Karpas-422 (cell line): ENCODE data around the gene NGF. TPM values are rescaled to one million over a fixed set of nuclear protein-coding genes. Genes with fewer than 3 reads are reported as not detected.
A peak's percentile ranks its signal among the peaks of the same experiment; 100 is the strongest.
"Not testable (repeated sequence)": the region's sequence is repeated elsewhere in the genome, so short reads cannot be mapped to it uniquely, and the experiment has no call there.

Source experiments
- DNase-seq: peaks from one replicate; pipeline ENCODE4 v3.0.0-alpha.2; 2015
- H2AFZ ChIP-seq: fragments of 200-600 bp; sonication (generic); 2 replicates; pipeline ENCODE4 v1.6.1; 2014; ENCODE audit warnings: antibody characterized with exemption, low read length, mixed read lengths
- H3K27ac ChIP-seq: fragments of 200-600 bp; sonication (generic); 2 replicates; pipeline ENCODE4 v1.5.1; 2014; ENCODE audit warnings: mild to moderate bottlenecking, low read length, moderate library complexity
- H3K27me3 ChIP-seq: fragments of 200-600 bp; sonication (generic); 2 replicates; pipeline ENCODE4 v1.6.1; 2014; ENCODE audit warnings: low read length, mixed read lengths
- H3K36me3 ChIP-seq: fragments of 200-600 bp; sonication (generic); 2 replicates; pipeline ENCODE4 v1.6.1; 2014; ENCODE audit warnings: low read length, mixed read lengths; ENCODE audit not compliant: insufficient read depth
- H3K4me1 ChIP-seq: fragments of 200-600 bp; sonication (generic); 2 replicates; pipeline ENCODE4 v1.6.1; 2014; ENCODE audit warnings: mild to moderate bottlenecking, low read length, mixed read lengths
- H3K4me2 ChIP-seq: fragments of 200-600 bp; sonication (generic); 2 replicates; pipeline ENCODE4 v1.6.1; 2014; ENCODE audit warnings: low read length, low read depth, mild to moderate bottlenecking; ENCODE audit not compliant: poor library complexity, severe bottlenecking
- H3K4me3 ChIP-seq: fragments of 200-600 bp; sonication (generic); 2 replicates; pipeline ENCODE4 v1.5.1; 2014; ENCODE audit warnings: mild to moderate bottlenecking, antibody characterized with exemption, low read length, mixed read lengths
- H3K79me2 ChIP-seq: fragments of 200-600 bp; sonication (generic); 2 replicates; pipeline ENCODE4 v1.6.1; 2014; ENCODE audit warnings: mild to moderate bottlenecking, low read length, mixed read lengths
- H3K9ac ChIP-seq: fragments of 200-600 bp; sonication (generic); 2 replicates; pipeline ENCODE4 v1.6.0; 2014; ENCODE audit warnings: low read length
- H3K9me2 ChIP-seq: fragments of 200-600 bp; sonication (generic), shearing (Covaris generic); replicated peaks from 2 replicates; pipeline ENCODE4 v1.6.0; 2014; ENCODE audit warnings: mild to moderate bottlenecking, low read length, moderate library complexity; ENCODE audit not compliant: insufficient read depth
- H3K9me3 ChIP-seq: fragments of 300-700, 200-600 bp; sonication (generic); 2 replicates; pipeline ENCODE4 v1.6.1; 2014; ENCODE audit warnings: low read length, mixed read lengths
- H4K20me1 ChIP-seq: fragments of 200-600 bp; sonication (generic); 2 replicates; pipeline ENCODE4 v1.6.1; 2014; ENCODE audit warnings: mild to moderate bottlenecking, antibody characterized with exemption, low read length, low read depth; ENCODE audit not compliant: insufficient read depth
- total RNA-seq: library from RNA; depleted of rRNA; stranded (reverse); fragments of >200 nt; shearing (Covaris generic); gene quantifications from 2 replicates; pipeline ENCODE4 v1.2.3, GENCODE V29; 2014; ENCODE audit warnings: low replicate concordance

NGF gene
- total RNA-seq, 1 experiment from 2014 or later, result not detected

DNA sequence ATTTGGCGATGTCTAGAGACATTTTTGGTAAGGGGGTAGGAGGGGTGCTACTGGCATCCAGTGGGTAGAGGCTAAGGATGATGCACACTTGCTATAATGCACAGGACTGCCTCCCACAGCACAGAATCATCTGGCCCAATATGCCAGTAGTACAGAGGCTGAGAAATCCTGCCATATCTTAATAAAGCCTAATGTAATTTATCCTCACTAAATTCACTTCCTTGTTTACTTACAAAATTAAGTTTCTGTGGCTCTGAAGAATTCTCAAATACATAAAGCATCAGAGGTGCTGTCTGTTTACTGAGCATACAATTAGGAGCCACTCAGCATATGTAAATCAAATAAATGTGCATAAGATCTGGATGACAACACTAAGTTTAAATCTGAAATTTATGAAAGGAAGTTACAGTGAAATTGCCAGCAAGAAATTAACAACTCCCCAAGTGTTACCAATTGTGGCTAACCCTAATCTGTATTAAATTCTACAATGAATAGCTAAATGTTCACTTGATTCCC lies 26.5 kb downstream of the NGF start:
- no peaks in the 10 kb centered on the region for H3K79me2 ChIP-seq
- no peak overlapping the region for H3K4me2 ChIP-seq
- H3K9me2 ChIP-seq, result no peaks in the 10 kb centered on the region
- peaks cover 12% of the 10 kb centered on the region for H3K4me1 ChIP-seq
- no peaks in the 10 kb centered on the region for H3K9me3 ChIP-seq
- DNase-seq, result no peak
- H3K27ac ChIP-seq, result no peak overlapping the region
- H3K4me3 ChIP-seq, result no peak overlapping the region
- no peaks in the 10 kb centered on the region for H4K20me1 ChIP-seq
- H3K36me3 ChIP-seq, result no peaks in the 10 kb centered on the region
- peaks cover 5% of the 10 kb centered on the region; the same call in 1 of the 2 replicates for H3K27me3 ChIP-seq
- no peak overlapping the region for H3K9ac ChIP-seq
- no peak overlapping the region for H2AFZ ChIP-seq

DNA sequence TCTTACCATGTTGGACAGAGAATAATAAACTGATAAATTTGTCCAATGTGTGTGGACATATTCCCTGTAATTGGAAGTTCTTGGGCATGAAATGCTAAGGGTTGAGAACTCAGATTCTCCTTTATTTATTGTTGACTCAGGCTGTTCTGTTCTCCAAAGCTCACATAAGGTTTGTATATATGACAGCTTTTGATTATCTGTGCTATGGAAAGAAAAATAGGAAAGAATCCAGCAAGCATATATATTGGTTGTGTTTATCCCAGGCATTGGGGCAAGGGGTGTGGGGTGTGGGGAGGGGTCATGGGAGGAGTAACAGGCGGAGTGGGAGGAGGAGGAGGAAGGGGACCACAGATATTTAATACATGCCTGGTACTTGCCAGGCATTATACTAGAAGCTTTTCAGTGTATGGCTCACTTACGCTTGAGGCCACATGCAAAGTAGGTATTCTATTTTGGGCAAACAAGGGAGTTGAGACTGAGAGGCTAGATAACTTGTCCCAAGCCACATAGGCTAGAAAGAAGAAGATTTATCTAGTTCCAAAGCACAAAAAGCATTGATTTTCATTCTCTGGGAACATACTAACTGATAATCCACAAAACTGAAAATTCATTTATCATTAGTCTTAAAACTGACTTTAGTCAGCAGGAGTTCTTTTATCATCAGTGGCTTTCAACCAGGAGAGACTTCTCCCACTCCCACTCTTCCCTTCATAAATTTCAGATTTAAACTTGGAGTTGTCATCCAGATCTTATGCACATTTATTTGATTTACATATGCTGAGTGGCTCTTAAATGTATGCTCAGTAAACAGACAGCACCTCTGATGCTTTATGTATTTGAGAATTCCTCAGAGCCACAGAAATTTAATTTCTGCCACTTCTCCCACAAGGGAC lies 27.2 kb downstream of the NGF start:
- Histone ChIP-seq H3K9me2 (no peaks in the 10 kb centered on the region), H3K4me1 (peaks cover 12% of the 10 kb centered on the region), H4K20me1 (no peaks in the 10 kb centered on the region), H3K36me3 (no peaks in the 10 kb centered on the region), H3K4me3 (no peak overlapping the region), H3K4me2 (peak overlapping the region; percentile 32), H3K27ac (no peak overlapping the region), H3K9ac (no peak overlapping the region), H3K27me3 (peaks cover 5% of the 10 kb centered on the region; the same call in 1 of the 2 replicates), H3K9me3 (no peaks in the 10 kb centered on the region), H2AFZ (no peak overlapping the region), H3K79me2 (no peaks in the 10 kb centered on the region)
- DNase-seq, result peak; percentile 51

GRCh38 chr1:115309504-115309903 lies 28.5 kb downstream of the NGF start:
- H3K27ac ChIP-seq, DNase-seq, H3K4me2 ChIP-seq, H4K20me1 ChIP-seq, H2AFZ ChIP-seq, H3K9ac ChIP-seq, H3K79me2 ChIP-seq, H3K4me3 ChIP-seq, H3K36me3 ChIP-seq, H3K9me3 ChIP-seq, H3K9me2 ChIP-seq, H3K27me3 ChIP-seq: not testable (repeated sequence)
- peaks cover 12% of the 10 kb centered on the region for H3K4me1 ChIP-seq

DNA sequence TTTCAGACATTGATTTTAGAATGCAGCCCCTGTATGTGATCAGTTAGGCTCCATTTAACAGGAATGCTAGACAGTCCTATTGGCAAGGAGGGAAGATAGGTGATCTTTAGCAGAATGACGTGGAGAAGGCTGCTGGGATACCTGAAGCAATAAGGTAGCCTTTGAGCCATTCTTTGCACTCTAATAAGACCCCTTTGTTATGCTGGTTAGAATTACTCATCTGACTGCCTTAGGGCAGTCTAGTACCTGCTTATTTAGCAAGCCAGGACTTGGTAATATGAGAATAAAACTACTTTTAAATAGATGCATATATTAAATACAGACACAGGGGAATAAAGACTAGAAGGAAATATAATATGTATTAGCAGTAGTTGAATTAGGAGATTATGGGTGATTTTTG lies 29.1 kb downstream of the NGF start:
- Histone ChIP-seq H3K36me3 (no peaks in the 10 kb centered on the region), H3K9ac (no peak overlapping the region), H3K4me1 (peaks cover 12% of the 10 kb centered on the region), H3K27me3 (no peaks in the 10 kb centered on the region), H3K79me2 (no peaks in the 10 kb centered on the region), H2AFZ (no peak overlapping the region), H3K4me2 (no peak overlapping the region), H3K4me3 (no peak overlapping the region), H3K27ac (no peak overlapping the region), H4K20me1 (no peaks in the 10 kb centered on the region), H3K9me2 (no peaks in the 10 kb centered on the region), H3K9me3 (no peaks in the 10 kb centered on the region)
- no peak for DNase-seq

- DNase-seq, result no peak
- peaks cover 12% of the 10 kb centered on the region for H3K4me1 ChIP-seq
- no peaks in the 10 kb centered on the region for H3K79me2 ChIP-seq
- no peak overlapping the region for H3K4me3 ChIP-seq
- H4K20me1 ChIP-seq, result no peaks in the 10 kb centered on the region
- H3K9me2 ChIP-seq, result no peaks in the 10 kb centered on the region
- no peak overlapping the region for H2AFZ ChIP-seq
- no peaks in the 10 kb centered on the region for H3K36me3 ChIP-seq
- no peaks in the 10 kb centered on the region for H3K9me3 ChIP-seq
- H3K4me2 ChIP-seq, result no peak overlapping the region
- H3K27me3 ChIP-seq, result no peaks in the 10 kb centered on the region
- no peak overlapping the region for H3K9ac ChIP-seq
- no peak overlapping the region for H3K27ac ChIP-seq
Observed at GRCh38 chr1:115307661-115308060, 30.4 kb downstream of the NGF start.

DNA sequence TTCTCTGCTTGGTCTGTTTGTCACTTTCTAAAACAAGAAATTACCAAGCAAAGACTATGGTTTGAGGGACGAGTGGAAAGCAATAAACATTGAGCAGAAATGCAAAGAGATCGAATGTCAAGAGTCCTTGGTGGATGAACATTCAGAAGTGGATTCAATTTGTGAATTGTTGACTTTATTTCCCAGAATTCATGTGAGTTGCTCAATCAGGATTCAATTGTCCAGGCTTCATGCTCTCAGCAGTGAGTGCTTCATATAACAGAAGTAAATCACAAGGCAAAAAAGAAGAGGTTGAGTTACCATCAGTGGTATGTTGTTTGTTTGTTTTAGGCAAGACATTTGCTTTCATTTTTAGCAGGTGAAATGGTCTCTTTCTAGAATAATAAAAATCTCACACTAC lies 31.9 kb downstream of the NGF start:
- Histone ChIP-seq H2AFZ (no peak overlapping the region), H3K4me3 (no peak overlapping the region), H3K9me2 (no peaks in the 10 kb centered on the region)

DNA sequence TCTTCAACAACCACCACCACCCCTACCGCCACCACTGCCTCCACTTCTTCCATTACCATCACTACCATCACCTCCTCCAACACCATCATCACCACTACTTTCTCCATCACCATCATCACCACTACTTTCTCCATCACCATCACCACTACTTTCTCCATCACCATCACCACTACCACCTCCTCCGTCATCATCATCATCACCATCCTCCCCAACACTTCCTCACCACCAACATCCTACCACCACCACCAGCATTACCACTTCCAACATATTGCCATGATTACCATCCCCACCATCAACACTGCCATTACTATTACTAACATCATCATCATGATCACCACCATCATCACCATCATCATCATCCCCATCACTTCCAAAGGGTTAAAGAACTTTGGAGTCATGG lies 34.7 kb downstream of the NGF start:
- DNase-seq, result no peak
- no peaks in the 10 kb centered on the region for H3K9me2 ChIP-seq
- no peak overlapping the region for H3K4me3 ChIP-seq
- no peaks in the 10 kb centered on the region for H3K36me3 ChIP-seq
- H3K4me2 ChIP-seq, result no peak overlapping the region
- H3K79me2 ChIP-seq, result no peaks in the 10 kb centered on the region
- no peak overlapping the region for H3K9ac ChIP-seq
- H3K4me1 ChIP-seq, result peaks cover 6% of the 10 kb centered on the region
- no peaks in the 10 kb centered on the region for H3K9me3 ChIP-seq
- H2AFZ ChIP-seq, result no peak overlapping the region
- no peak overlapping the region for H3K27ac ChIP-seq
- no peaks in the 10 kb centered on the region for H4K20me1 ChIP-seq
- H3K27me3 ChIP-seq, result no peaks in the 10 kb centered on the region

More for the DNA sequence above, 31.9 kb downstream of the NGF start:
- no peak for DNase-seq
- peaks cover 9% of the 10 kb centered on the region for H3K4me1 ChIP-seq
- H3K36me3 ChIP-seq, result no peaks in the 10 kb centered on the region
- H3K79me2 ChIP-seq, result no peaks in the 10 kb centered on the region
- no peak overlapping the region for H3K4me2 ChIP-seq
- H4K20me1 ChIP-seq, result no peaks in the 10 kb centered on the region
- no peaks in the 10 kb centered on the region for H3K9me3 ChIP-seq
- no peak overlapping the region for H3K27ac ChIP-seq
- no peaks in the 10 kb centered on the region for H3K27me3 ChIP-seq
- H3K9ac ChIP-seq, result no peak overlapping the region

DNA sequence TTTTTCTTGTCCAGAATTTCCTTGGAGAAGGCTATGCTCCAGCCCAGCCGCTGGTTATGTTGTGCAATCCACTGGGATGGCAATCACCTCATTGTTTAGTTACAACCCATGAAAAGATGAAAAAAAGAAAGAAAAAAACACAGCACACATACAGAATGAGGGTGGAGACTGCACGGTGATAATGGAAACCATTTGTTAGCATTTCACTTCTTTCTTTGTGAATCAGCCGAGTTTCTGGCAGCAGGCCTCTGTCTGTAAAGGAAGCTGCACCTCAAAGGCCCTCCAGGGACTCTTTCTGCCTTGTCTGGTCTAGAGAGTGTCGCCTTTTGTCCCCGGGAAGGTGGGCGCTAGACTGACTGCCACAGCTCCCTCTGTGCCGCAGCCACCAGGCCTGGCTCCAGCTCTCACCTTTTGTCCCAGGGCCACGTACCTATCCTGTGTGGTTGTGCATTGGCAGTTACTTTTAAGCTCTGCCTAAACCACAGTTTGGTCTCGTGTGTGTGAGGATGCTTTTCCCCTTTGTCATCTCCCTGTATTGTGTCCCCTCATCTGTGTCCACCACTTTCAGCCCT lies 35.6 kb downstream of the NGF start:
- H3K4me2 ChIP-seq, result no peak overlapping the region
- no peaks in the 10 kb centered on the region for H3K79me2 ChIP-seq
- H3K4me1 ChIP-seq, result peaks cover 6% of the 10 kb centered on the region
- H3K36me3 ChIP-seq, result no peaks in the 10 kb centered on the region
- no peaks in the 10 kb centered on the region for H3K9me3 ChIP-seq
- no peaks in the 10 kb centered on the region for H4K20me1 ChIP-seq
- no peaks in the 10 kb centered on the region for H3K9me2 ChIP-seq
- no peak for DNase-seq
- no peak overlapping the region for H3K27ac ChIP-seq
- H3K27me3 ChIP-seq, result no peaks in the 10 kb centered on the region
- H3K4me3 ChIP-seq, result no peak overlapping the region
- H3K9ac ChIP-seq, result no peak overlapping the region
- no peak overlapping the region for H2AFZ ChIP-seq
